ENCODE results near the gene SMCO2. TPM values are rescaled to one million over a fixed set of nuclear protein-coding genes. Genes with fewer than 3 reads are reported as not detected.

The SMCO2 gene
- total and polyA plus RNA-seq, 12 donors: 0.42 to 0.88 (median 0.56) TPM; not detected in 8

DNA sequence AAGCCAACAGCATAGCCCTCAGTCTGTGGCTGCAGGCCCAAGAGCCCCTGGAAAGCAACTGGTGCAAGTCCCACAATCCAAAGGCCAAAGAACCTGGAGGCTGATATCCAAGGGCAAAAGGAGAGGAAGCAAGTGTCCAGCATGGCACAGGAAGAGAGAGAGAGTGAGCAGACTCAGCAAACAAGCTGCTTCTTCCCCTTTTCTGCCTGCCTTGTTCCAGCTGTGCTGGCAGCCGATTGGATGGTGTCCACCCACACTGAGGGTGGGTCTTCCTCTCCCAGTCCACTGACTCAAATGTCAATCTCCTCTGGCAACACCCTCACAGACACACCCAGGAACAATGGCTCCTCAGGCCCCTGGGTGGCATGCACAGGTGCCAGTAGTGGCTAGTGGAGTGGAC, 33.5 kb downstream of the SMCO2 start:
- Histone ChIP-seq H3K27me3 (no peaks in the 10 kb centered on the region), H3K27ac (no peak overlapping the region), H3K36me3 (replicated peaks in 1 of 2) (no peaks in the 10 kb centered on the region), H3K9me3 (replicated peaks in 1 of 3) (peaks cover 0 to 10% (median 4%) of the 10 kb centered on the region in 3 donors), H3K4me3 (no peak overlapping the region), H3K4me1 (replicated peaks in 1 of 2) (no peaks in the 10 kb centered on the region)
- 78 to 100% (median 81%) methylated on average over 1 of the region's 1 CpG; no CpG with 5 or more reads in 1 of the 4 donors for WGBS, 4 donors
- no peak for DNase-seq
- intact Hi-C loops (cut with DNase I): no loop called here
- no peak for TF ChIP-seq CTCF (IDR thresholded peaks at IDR 0.05)
- no peak for TF ChIP-seq POLR2A (IDR thresholded peaks at IDR 0.05)

DNA sequence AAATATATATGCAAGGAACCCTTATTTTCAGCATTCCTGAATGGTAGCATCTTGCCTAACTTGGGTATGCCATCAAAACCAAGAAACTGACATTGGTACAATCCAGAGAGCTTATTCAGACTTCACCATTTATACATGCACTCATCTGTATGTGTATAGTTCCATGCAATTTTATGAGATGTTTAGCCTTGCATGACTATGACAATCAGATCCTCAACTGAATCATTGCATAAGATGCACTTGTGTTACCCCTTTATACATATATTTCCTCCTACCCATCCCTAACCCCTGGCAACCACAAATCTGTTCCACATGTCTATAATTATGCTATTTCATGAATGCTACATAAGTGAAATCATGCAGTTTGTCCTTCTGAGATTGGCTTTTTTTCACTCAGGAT, 40.4 kb downstream of the SMCO2 start:
- no peak for DNase-seq
- no peaks in the 10 kb centered on the region for H3K36me3 ChIP-seq (replicated peaks in 1 of 2)
- no peaks in the 10 kb centered on the region for H3K9me3 ChIP-seq (replicated peaks in 1 of 3)
- H3K4me3 ChIP-seq: no peak overlapping the region
- no peak overlapping the region for H3K27ac ChIP-seq
- no peaks in the 10 kb centered on the region for H3K27me3 ChIP-seq
- no peaks in the 10 kb centered on the region for H3K4me1 ChIP-seq (replicated peaks in 1 of 2)
- TF ChIP-seq POLR2A (IDR thresholded peaks at IDR 0.05) (no peak), CTCF (IDR thresholded peaks at IDR 0.05) (no peak)
- intact Hi-C loops (cut with DNase I): no loop called here

GRCh38 chr12:27488479-27488878, 41.9 kb downstream of the SMCO2 start:
- peak in 1 of 6 experiments; percentile 11 for TF ChIP-seq CTCF (IDR thresholded peaks at IDR 0.05)
- TF ChIP-seq POLR2A (IDR thresholded peaks at IDR 0.05): no peak
- Histone ChIP-seq H3K27ac (no peak overlapping the region), H3K9me3 (replicated peaks in 1 of 3) (no peaks in the 10 kb centered on the region), H3K4me1 (replicated peaks in 1 of 2) (no peaks in the 10 kb centered on the region), H3K27me3 (no peaks in the 10 kb centered on the region), H3K36me3 (replicated peaks in 1 of 2) (no peaks in the 10 kb centered on the region), H3K4me3 (no peak overlapping the region)
- peak in 1 of 7 donors; percentile 9 for DNase-seq
- intact Hi-C loops (cut with DNase I): no loop called here
- 59 to 63% (median 62%) methylated on average over 5 of the region's 5 CpGs for WGBS, 4 donors

- TF ChIP-seq POLR2A (IDR thresholded peaks at IDR 0.05): no peak
- no peak for TF ChIP-seq CTCF (IDR thresholded peaks at IDR 0.05)
- Histone ChIP-seq H3K9me3 (replicated peaks in 1 of 3) (no peaks in the 10 kb centered on the region), H3K36me3 (replicated peaks in 1 of 2) (no peaks in the 10 kb centered on the region), H3K4me1 (replicated peaks in 1 of 2) (no peaks in the 10 kb centered on the region), H3K27ac (no peak overlapping the region), H3K4me3 (no peak overlapping the region), H3K27me3 (no peaks in the 10 kb centered on the region)
- 47 to 81% (median 64%) methylated on average over 2 of the region's 2 CpGs for WGBS, 4 donors
- no peak for DNase-seq
- intact Hi-C loops (cut with DNase I): no loop called here
These were observed 44.7 kb downstream of the SMCO2 start for GRCh38 chr12:27491226-27491625.

Data from adrenal gland (tissue), 12 donors.